Hematopoietic multipotent progenitor cell (in vitro differentiated cells): ENCODE measurements around the gene HPCAL4. TPM values are rescaled to one million over a fixed set of nuclear protein-coding genes. Genes with fewer than 3 reads are reported as not detected.

Experiments used
- DNase-seq, 3 donors: peaks; one replicate each; pipeline ENCODE4 v3.0.0-alpha.2; 2011 to 2015; ENCODE audit warnings: low read depth in 2 of 3, low spot score in 2 of 3
- total RNA-seq: library from RNA; depleted of rRNA; stranded (reverse); fragments of >200 nt; gene quantifications from one replicate; pipeline ENCODE4 v1.2.3, GENCODE V29; 2012

HPCAL4 gene
- total RNA-seq, 1 donor: 0.27 TPM

GRCh38 chr1:39653546-39654031, 37.6 kb downstream of the HPCAL4 start:
- peak; percentile 43 to 81 (median 73) for DNase-seq

DNA sequence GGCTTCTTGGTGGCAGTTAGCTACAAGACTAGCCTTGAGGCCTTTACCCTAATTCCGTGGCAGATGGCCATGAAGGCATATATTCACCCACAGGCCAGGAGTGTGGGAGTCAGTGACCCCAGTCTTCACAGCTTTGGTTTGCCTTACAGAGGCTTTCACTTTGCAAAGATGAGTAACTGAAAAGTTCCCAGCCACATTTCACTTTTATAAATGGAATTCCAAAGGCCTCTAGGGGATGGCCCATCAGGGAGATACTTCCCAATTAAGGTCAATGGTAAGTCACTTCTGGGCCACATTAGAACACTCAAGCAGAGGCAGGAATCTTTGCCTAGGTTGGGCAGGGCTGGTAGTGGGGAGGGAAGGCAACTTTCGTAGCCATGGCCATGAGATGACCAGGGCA, 38.7 kb downstream of the HPCAL4 start:
- DNase-seq: no peak

GRCh38 chr1:39652105-39652504, 39.1 kb downstream of the HPCAL4 start:
- DNase-seq: no peak

DNA sequence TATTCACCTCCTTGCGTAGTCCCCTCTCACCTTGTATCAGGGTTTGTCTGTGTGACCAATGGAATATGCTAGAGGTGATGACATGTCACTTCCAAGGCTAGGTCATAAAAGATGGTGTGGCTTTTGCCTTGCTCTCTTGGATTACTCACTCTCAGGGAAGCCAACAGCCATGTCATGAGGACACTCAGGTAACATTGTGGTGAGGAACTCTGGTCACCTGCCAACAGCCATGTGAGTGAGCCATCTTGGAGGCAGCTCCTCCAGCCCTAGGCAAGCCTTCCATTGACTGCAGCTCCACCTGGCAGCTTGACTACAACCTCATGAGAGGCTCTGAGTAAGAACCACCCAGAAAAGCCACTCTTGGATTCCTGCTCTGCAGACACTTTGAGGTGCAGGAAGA, 40.8 kb downstream of the HPCAL4 start:
- no peak for DNase-seq

DNA sequence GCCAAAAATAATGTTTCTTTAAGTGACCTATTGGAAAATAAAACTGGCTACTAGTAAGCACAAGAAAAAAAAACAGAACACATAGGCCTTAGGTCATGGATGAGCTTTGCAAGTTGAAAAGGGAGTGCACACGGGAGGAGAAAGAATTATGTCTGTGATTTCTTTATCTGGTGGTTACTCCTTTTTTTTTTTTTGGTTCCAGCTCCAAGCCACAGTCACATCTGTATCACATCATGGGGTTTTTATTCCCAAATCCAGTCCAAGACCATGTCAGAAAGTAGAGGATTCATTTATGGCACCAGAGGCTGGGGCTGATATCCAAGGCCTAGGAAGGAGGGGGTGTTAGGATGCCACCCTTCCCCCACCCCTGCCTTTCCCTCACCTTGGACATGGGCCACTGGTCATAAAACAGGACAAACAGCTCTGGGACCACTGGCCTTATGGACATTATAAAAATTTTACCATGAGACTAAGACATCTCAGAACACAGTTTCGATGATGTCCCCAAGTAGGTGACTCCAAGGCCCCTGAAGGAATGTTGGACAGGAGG, 41.5 kb downstream of the HPCAL4 start:
- DNase-seq: no peak

DNA sequence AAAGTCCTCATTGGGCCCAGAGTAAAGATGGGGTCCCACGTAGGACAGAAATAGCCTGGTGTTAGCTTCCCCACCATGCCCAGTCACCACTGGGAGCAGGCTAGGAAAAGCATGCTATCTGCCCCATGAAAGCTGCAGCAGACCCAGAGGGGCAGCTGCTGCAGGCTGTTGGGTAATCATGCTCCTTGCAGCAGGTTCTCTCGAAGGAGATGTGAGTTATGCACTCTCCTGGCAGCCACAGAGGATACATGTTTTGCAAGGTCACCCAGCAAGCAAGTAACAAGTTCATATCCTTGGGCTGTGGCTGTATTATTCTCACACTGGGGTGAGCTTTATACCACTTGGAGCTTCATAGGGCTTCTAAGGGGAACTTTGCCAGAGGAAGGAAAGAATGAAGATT, 42.7 kb downstream of the HPCAL4 start:
- no peak for DNase-seq

- DNase-seq: no peak
Observed at GRCh38 chr1:39647247-39647646, 44.0 kb downstream of the HPCAL4 start.

- no peak for DNase-seq
Observed at GRCh38 chr1:39646232-39647081, 44.8 kb downstream of the HPCAL4 start.

DNA sequence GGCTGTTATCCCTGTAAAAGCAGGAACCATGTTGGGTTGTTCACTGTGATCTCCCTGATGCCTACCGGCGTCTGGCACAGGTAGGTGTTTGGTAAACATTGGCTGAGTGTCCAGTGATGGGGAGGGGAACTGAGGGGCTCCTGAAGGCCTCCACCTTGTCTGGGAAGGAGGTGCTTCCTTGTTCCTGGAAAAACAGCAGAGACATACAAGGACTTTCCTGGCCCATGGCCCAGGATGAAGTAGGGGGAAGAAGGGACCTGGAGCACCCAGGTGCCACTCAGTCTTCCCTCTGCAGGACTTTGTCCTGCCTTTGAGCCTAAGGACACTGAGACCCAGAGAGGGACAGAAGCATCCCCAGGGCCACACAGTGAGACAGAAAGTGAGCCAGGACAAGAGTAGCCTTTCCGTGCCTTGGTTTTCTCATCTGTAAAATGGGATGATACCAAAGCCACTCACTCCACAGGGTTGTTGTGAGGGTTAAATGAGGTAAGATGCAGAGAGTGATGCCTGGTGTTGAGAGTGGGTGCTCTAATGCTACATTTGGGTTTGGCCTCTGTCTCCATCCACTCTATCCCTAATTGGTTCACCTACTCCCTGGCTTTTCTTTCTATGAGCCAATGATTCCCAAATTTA, 45.7 kb downstream of the HPCAL4 start:
- no peak for DNase-seq

DNA sequence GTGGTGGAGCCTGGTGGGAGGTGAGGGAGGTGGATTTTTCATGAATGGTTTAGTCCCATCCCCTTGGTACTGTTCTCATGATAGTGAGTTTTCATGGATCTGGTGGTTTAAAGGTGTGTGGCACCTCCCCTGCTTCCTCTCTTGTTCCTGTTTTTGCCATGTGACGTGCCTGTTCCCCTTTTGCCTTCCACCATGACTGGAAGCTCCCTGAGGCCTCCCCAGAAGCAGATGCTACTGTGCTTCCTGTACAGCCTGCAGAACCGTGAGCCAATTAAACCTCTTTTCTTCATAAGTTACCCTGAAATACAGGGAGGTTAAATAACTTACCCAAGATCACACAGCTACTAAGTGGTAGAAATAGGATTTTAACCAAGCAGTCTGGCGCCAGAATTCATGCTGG, 47.5 kb downstream of the HPCAL4 start:
- no peak for DNase-seq

GRCh38 chr1:39642796-39643195, 48.4 kb downstream of the HPCAL4 start:
- DNase-seq: no peak

DNA sequence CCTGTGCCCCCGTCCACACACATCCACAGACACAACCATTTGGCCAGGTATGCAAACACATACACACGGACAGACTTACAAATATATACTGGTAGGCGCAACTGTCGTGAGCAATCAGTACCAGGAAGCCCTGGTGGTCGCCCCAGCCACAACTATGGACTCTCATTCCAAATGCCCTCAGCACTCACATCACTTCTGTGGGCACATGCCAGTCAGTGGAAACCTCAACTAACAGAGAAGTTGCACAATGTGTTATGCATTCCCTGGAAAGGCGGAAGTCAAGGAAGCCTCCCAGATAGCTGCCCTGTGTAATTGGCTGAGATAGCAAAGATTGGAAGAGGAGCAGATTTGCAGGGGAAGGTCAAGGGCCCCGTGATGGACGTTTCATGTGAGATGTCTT, 50.4 kb downstream of the HPCAL4 start:
- DNase-seq: no peak

DNA sequence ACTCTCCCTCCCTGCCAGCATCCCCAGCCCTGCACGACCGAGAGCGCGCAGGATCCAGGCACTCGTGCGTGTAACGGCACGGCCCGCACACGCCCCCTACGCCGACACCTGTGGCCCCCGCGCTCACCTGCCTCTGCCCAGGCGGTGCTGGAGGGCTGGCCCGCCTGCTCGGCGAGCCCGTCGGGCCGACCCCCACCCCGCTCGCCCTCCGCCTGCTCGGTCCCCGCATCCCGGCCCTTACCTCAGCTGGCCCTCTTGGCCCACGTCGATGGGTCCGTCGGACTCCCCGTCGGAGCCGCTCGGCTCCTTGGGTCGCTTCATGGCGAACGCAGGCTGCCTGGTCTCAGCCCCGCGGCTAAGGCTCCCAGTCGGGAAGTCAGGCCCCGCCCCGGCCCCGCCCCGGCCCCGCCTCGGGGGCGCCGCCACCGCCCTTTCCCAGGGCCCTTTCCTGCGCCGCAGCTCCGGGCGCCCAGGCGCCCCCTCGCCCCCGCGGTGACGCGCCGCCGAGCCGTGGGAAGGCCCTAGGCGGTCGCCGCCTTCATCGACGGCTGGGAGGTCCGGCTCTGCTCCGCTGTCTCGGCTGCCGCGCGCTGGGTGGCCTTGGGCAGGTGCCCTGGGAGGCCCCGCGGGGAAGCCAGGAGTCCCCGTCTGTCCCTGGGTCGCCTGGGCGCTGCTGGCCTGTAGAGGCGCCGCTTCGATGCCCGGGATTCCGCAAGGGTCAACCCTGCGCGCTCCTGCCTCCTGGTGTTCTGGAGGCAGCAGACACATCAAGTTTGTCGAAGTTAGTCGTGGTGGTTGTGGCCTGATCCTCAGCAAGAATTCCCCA, 51.7 kb downstream of the HPCAL4 start, which contains the start of gene HEYL:
HEYL (minus strand) TSS at position 339 of the 826 bp plus-strand sequence; CDS start at position 321, 18 bp downstream.
- peak in 2 of 3 donors; percentile 79 to 85 for DNase-seq

DNA sequence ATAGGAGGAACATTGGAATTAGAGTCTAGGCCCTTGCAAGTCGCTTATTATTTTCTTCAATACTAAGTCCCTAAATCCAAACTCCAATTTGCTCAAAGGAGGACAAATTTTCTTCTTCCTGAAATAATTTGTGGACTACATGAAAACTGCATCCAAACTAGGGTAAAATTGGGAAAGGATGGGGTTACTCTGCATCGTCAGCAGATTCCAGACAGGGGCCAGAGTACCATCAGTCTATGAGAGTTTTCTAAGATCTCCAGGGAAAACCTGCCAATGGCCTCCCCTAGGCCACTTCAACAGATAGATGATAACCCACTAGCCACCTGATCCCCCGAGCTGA, 52.3 kb downstream of the HPCAL4 start:
- DNase-seq: no peak

- no peak for DNase-seq
Observed at GRCh38 chr1:39637361-39637760, 53.9 kb downstream of the HPCAL4 start.

- no peak for DNase-seq
Observed at GRCh38 chr1:39635871-39636210, 55.4 kb downstream of the HPCAL4 start.

DNA sequence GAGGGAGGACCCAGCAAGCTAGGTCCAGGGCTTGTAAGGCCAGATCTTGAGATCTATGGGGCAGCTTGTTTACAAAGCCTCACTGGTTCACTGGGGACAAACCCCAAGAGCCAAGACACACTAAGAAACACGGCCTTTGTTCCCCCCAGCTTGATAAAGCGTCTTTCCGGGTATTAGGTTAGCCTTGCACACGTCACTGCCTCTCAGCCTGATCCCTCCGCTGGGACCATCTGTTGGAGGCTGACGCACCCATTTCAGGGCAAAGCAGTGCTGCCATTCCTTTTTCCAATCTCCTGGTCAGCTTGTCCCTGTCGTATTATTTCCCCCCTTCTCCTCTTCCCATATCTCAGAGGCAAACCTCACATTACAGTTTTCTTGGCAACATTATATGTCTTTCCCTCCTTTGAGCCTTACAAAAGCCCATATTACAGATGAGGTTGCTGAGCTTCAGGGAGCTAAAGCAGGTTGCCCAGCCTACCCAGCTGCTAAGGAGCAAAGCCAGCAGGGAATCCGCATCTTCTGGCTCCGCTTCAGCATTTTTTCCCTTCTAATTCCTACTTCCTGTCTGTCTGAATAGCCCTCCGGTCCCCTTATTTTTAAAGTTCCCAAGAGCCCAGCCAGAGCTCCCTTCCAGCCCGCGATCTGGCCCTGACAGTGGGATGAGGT, 55.9 kb downstream of the HPCAL4 start:
- DNase-seq: no peak

GRCh38 chr1:39633422-39633821, 57.8 kb downstream of the HPCAL4 start:
- DNase-seq: no peak

GRCh38 chr1:39632682-39633417, 58.4 kb downstream of the HPCAL4 start:
- no peak for DNase-seq

DNA sequence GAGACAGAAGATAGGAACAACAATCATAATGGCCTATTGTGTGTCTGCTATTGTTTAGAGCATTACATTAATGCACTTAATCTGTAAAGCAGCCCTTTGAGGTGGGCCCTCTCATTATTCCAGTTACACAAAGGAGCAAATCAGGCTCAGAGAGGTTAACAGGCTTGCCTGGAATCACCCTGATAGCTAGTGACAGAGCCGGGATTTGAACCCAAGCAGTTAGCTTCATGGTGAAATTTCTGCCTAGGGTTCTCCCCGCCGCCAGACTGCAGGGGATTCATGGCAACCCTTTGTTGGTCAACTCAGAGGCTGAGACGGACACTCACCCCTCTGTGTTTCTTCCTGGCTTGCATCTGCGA, 58.9 kb downstream of the HPCAL4 start:
- no peak for DNase-seq
